H9 (cell line): ENCODE measurements around the gene CRACR2B. TPM values are rescaled to one million over a fixed set of nuclear protein-coding genes. Genes with fewer than 3 reads are reported as not detected.

Experiments
- DNase-seq: peaks from one replicate; pipeline ENCODE4 v3.0.0-alpha.2; 2017
- H2AFZ ChIP-seq: one replicate; pipeline ENCODE4 v1.6.1; 2013; ENCODE audit warnings: mild to moderate bottlenecking, low read length, control low read depth, moderate library complexity
- H2AK5ac ChIP-seq: 2 replicates; pipeline ENCODE4 v1.6.1; 2013; ENCODE audit warnings: low read length, control low read depth, mixed read lengths; ENCODE audit not compliant: insufficient read length
- H2BK120ac ChIP-seq: one replicate; pipeline ENCODE4 v1.6.1; 2013; ENCODE audit warnings: low read depth, mild to moderate bottlenecking, low read length, control low read depth, inconsistent platforms; ENCODE audit not compliant: poor library complexity, severe bottlenecking
- H2BK12ac ChIP-seq: 2 replicates; pipeline ENCODE4 v1.6.1; 2013; ENCODE audit warnings: low read length, control low read depth, mixed read lengths, low read depth; ENCODE audit not compliant: insufficient read length
- H2BK15ac ChIP-seq: 2 replicates; pipeline ENCODE4 v1.6.1; 2013; ENCODE audit warnings: low read depth, low read length, control low read depth
- H2BK20ac ChIP-seq: one replicate; pipeline ENCODE4 v1.6.1; 2013; ENCODE audit warnings: low read depth, mild to moderate bottlenecking, low read length, control low read depth, inconsistent platforms; ENCODE audit not compliant: poor library complexity, severe bottlenecking
- H2BK5ac ChIP-seq: 2 replicates; pipeline ENCODE4 v1.6.1; 2013; ENCODE audit warnings: low read length, control low read depth, mixed read lengths; ENCODE audit not compliant: insufficient read length
- H3K14ac ChIP-seq: 2 replicates; pipeline ENCODE4 v1.6.1; 2013; ENCODE audit warnings: low read length, control low read depth; ENCODE audit not compliant: insufficient read depth
- H3K18ac ChIP-seq: 2 replicates; pipeline ENCODE4 v1.6.1; 2013; ENCODE audit warnings: low read depth, mild to moderate bottlenecking, mixed read lengths, low read length, control low read depth; ENCODE audit not compliant: insufficient read length
- H3K23ac ChIP-seq: 2 replicates; pipeline ENCODE4 v1.6.1; 2013; ENCODE audit warnings: low read length, control low read depth, mixed read lengths, low read depth; ENCODE audit not compliant: insufficient read length
- H3K23me2 ChIP-seq: 2 replicates; pipeline ENCODE4 v1.6.1; 2013; ENCODE audit warnings: low read depth, mild to moderate bottlenecking, mixed read lengths, low read length, control low read depth; ENCODE audit not compliant: insufficient read length, poor library complexity, severe bottlenecking
- H3K27ac ChIP-seq: 2 replicates; pipeline ENCODE4 v1.5.1; 2013; ENCODE audit warnings: low read length, control low read depth, mixed read lengths, low read depth; ENCODE audit not compliant: insufficient read length
- H3K27me3 ChIP-seq: 2 replicates; pipeline ENCODE4 v1.6.1; 2013; ENCODE audit warnings: low read length, control low read depth, inconsistent platforms; ENCODE audit not compliant: insufficient read depth
- H3K4ac ChIP-seq: 2 replicates; pipeline ENCODE4 v1.6.1; 2013; ENCODE audit warnings: low read depth, mild to moderate bottlenecking, control low read depth, inconsistent platforms, low read length, moderate library complexity
- H3K4me1 ChIP-seq: 2 replicates; pipeline ENCODE4 v1.6.1; 2013; ENCODE audit warnings: low read length, control low read depth, inconsistent platforms; ENCODE audit not compliant: insufficient read depth
- H3K4me2 ChIP-seq: 2 replicates; pipeline ENCODE4 v1.6.1; 2013; ENCODE audit warnings: low read length, control low read depth, mixed read lengths; ENCODE audit not compliant: insufficient read length, insufficient read depth
- H3K56ac ChIP-seq: 2 replicates; pipeline ENCODE4 v1.6.1; 2013; ENCODE audit warnings: low read depth, mild to moderate bottlenecking, mixed read lengths, low read length, control low read depth; ENCODE audit not compliant: insufficient read length
- H3K79me1 ChIP-seq: 2 replicates; pipeline ENCODE4 v1.6.1; 2013; ENCODE audit warnings: low read depth, mild to moderate bottlenecking, moderate library complexity, low read length, control low read depth, inconsistent platforms; ENCODE audit not compliant: insufficient read depth, poor library complexity, severe bottlenecking
- H3K79me2 ChIP-seq: 2 replicates; pipeline ENCODE4 v1.6.1; 2013; ENCODE audit warnings: low read length, control low read depth, inconsistent platforms; ENCODE audit not compliant: insufficient read depth
- H3K9ac ChIP-seq: 2 replicates; pipeline ENCODE4 v1.6.1; 2013; ENCODE audit warnings: low read length, control low read depth, mixed read lengths; ENCODE audit not compliant: insufficient read length; ENCODE audit errors: extremely low read depth
- H3K9me3 ChIP-seq: one replicate; pipeline ENCODE4 v1.6.1; 2013; ENCODE audit warnings: low read depth, low read length, inconsistent platforms; ENCODE audit not compliant: control insufficient read depth
- H3T11ph ChIP-seq: one replicate; pipeline ENCODE4 v1.6.1; 2013; ENCODE audit warnings: mild to moderate bottlenecking, low read length, control low read depth, inconsistent platforms
- H4K20me1 ChIP-seq: one replicate; pipeline ENCODE4 v1.6.1; 2013; ENCODE audit not compliant: control insufficient read depth, insufficient read length, insufficient read depth
- H4K5ac ChIP-seq: 2 replicates; pipeline ENCODE4 v1.6.1; 2013; ENCODE audit warnings: low read depth, mild to moderate bottlenecking, mixed read lengths, low read length, control low read depth; ENCODE audit not compliant: insufficient read length
- H4K8ac ChIP-seq: replicated peaks from 2 replicates; pipeline ENCODE4 v1.6.1; 2013; ENCODE audit warnings: low read length, control low read depth, mixed read lengths, low read depth; ENCODE audit not compliant: insufficient read length
- H4K91ac ChIP-seq: 2 replicates; pipeline ENCODE4 v1.6.1; 2013; ENCODE audit warnings: low read depth, mild to moderate bottlenecking, moderate library complexity, mixed read lengths, low read length, control low read depth; ENCODE audit not compliant: insufficient read length
- H3K27ac Mint-ChIP-seq, 3 experiments: 2 replicates in 2 of 3; 3 replicates in 1 of 3; pipeline ENCODE4 v1.8.0; 2020 to 2021; ENCODE audit warnings: mixed read lengths in 3 of 3, mild to moderate bottlenecking in 1 of 3, moderate library complexity in 1 of 3
- H3K27me3 Mint-ChIP-seq: 2 replicates; pipeline ENCODE4 v1.8.0; 2021; ENCODE audit warnings: low read depth, mild to moderate bottlenecking, moderate library complexity, mixed read lengths
- H3K36me3 Mint-ChIP-seq, 3 experiments: 2 replicates in 2 of 3; 3 replicates in 1 of 3; pipeline ENCODE4 v1.8.0; 2020 to 2021; ENCODE audit warnings: low read depth in 3 of 3, mixed read lengths in 3 of 3; ENCODE audit not compliant: insufficient read depth in 1 of 3
- H3K4me1 Mint-ChIP-seq, 2 experiments: 2 replicates each; pipeline ENCODE4 v1.8.0; 2020; ENCODE audit warnings: mixed read lengths in 2 of 2
- H3K4me3 Mint-ChIP-seq, 2 experiments: 2 replicates in 1 of 2; 3 replicates in 1 of 2; pipeline ENCODE4 v1.8.0; 2020 to 2021; ENCODE audit warnings: mild to moderate bottlenecking in 2 of 2, mixed read lengths in 2 of 2, moderate library complexity in 1 of 2
- H3K9me3 Mint-ChIP-seq, 2 experiments: 2 replicates in 1 of 2; 3 replicates in 1 of 2; pipeline ENCODE4 v1.8.0; 2020; ENCODE audit warnings: mild to moderate bottlenecking in 2 of 2, mixed read lengths in 2 of 2, moderate library complexity in 1 of 2
- WGBS: extraction: QIAGEN DNeasy Blood & Tissue Kit; methylation state at CpG from one replicate; pipeline ENCODE4 v1.1.7; 2013; ENCODE audit warnings: missing lambda C conversion rate, low lambda C conversion rate, mixed read lengths; ENCODE audit not compliant: insufficient read length; ENCODE audit errors: extremely low coverage; 5-methylcytosine and 5-hydroxymethylcytosine counted together
- total RNA-seq: library from RNA; stranded (reverse); gene quantifications from 2 replicates; pipeline ENCODE4 v1.2.1, GENCODE V29; 2021
- TF ChIP-seq, protein P1 (sequence below): fragments of 200-600 bp; sonication (generic); conservative IDR thresholded peaks from 3 replicates; pipeline ENCODE4 v1.8.0; 2021; ENCODE audit warnings: antibody characterized with exemption, mild to moderate bottlenecking

Gene CRACR2B
- total RNA-seq, 1 experiment from 2014 or later, result 29.0 TPM

DNA sequence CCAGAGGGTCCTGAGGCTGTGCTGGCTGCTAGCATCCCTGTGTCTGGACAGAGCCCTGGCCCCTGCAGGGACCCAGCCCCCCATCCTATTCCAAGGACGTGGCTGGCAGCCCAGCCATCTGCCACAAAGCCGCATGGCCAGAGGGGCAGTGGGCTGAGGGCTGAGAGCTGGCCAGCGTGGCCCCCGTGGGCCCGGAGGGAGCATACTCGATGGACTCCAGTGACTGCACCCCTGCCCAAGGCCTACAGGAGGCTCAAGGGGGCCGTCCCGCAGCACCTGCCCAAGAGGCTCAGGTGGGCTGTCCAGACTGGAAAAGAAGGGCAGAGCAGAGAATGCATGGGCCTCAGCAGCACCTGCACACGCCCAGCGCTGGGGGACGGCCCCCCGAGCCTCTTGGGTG, 28.1 kb downstream of the CRACR2B start:
- Histone ChIP-seq H2AK5ac (no peak overlapping the region), H3K18ac (no peak overlapping the region), H3K79me1 (no peaks in the 10 kb centered on the region), H3K4me1 (no peaks in the 10 kb centered on the region), H4K20me1 (no peaks in the 10 kb centered on the region), H2BK120ac (no peak overlapping the region), H4K8ac (no peak overlapping the region), H2BK12ac (no peak overlapping the region), H2BK5ac (no peak overlapping the region), H4K5ac (no peak overlapping the region), H3K23ac (no peak overlapping the region), H3K9me3 (no peaks in the 10 kb centered on the region), H3K23me2 (peaks cover 1% of the 10 kb centered on the region), H3K14ac (no peak overlapping the region), H2BK20ac (no peak overlapping the region), H3K9ac (no peak overlapping the region), H3K27ac (no peak overlapping the region), H3K4me2 (no peak overlapping the region), H4K91ac (no peak overlapping the region), H3K79me2 (no peaks in the 10 kb centered on the region), H3T11ph (no peak overlapping the region), H3K4ac (no peak overlapping the region), H3K27me3 (no peaks in the 10 kb centered on the region), H2BK15ac (no peak overlapping the region), H3K56ac (no peak overlapping the region), H2AFZ (no peak overlapping the region)
- no peak for DNase-seq
- TF ChIP-seq, protein P1, sequence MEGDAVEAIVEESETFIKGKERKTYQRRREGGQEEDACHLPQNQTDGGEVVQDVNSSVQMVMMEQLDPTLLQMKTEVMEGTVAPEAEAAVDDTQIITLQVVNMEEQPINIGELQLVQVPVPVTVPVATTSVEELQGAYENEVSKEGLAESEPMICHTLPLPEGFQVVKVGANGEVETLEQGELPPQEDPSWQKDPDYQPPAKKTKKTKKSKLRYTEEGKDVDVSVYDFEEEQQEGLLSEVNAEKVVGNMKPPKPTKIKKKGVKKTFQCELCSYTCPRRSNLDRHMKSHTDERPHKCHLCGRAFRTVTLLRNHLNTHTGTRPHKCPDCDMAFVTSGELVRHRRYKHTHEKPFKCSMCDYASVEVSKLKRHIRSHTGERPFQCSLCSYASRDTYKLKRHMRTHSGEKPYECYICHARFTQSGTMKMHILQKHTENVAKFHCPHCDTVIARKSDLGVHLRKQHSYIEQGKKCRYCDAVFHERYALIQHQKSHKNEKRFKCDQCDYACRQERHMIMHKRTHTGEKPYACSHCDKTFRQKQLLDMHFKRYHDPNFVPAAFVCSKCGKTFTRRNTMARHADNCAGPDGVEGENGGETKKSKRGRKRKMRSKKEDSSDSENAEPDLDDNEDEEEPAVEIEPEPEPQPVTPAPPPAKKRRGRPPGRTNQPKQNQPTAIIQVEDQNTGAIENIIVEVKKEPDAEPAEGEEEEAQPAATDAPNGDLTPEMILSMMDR, result no peak
- peaks cover 12% of the 10 kb centered on the region for H3K27me3 Mint-ChIP-seq
- no peaks in the 10 kb centered on the region for H3K9me3 Mint-ChIP-seq
- H3K4me1 Mint-ChIP-seq, result peaks cover 8 to 62% of the 10 kb centered on the region in 2 experiments
- H3K36me3 Mint-ChIP-seq, result peaks cover 0 to 13% (median 0%) of the 10 kb centered on the region in 3 experiments; a peak in 3 of 7 replicates
- H3K4me3 Mint-ChIP-seq, result no peak overlapping the region
- no CpG with 5 or more reads among the region's 12 CpGs for WGBS
- no peak overlapping the region for H3K27ac Mint-ChIP-seq
